H1 (cell line): ENCODE results near the gene ADAMTS6. TPM values are rescaled to one million over a fixed set of nuclear protein-coding genes. Genes with fewer than 3 reads are reported as not detected.

ENCODE experiments used
- CBX5 ChIP-seq: fragments of 300-800, 300-1000 bp; sonication (generic); IDR thresholded peaks from 2 replicates; pipeline ENCODE4 v1.7.1; 2016; ENCODE audit warnings: antibody characterized with exemption, low read length, low read depth
- MAX ChIP-seq: IDR thresholded peaks from 2 replicates; pipeline ENCODE4 v1.6.1; 2012; ENCODE audit warnings: inconsistent platforms
- SIRT6 ChIP-seq: IDR thresholded peaks from one replicate; pipeline ENCODE4 v1.7.1; 2012; ENCODE audit warnings: low read length, inconsistent platforms
- polyA plus RNA-seq, 7 experiments: library from polyadenylated mRNA; depleted of rRNA in 3 of 7; stranded (reverse) in 5 of 7; unstranded in 2 of 7; fragments of >200 nt in 5 of 7; fragments of 200-250 nt in 2 of 7; gene quantifications; 1 replicate in 5 of 7; 2 replicates in 1 of 7; 4 replicates in 1 of 7; pipeline versions ENCODE4 v1.2.1 to v1.2.3, GENCODE V29; 2011 to 2013; ENCODE audit warnings: missing spikeins in 2 of 7, mixed read lengths in 2 of 7
- total RNA-seq: library from RNA; stranded (reverse); fragmentation: NEBNext Ultra II Directional; extraction: Animal tissue kit (Norgen Biotek cat#: 25700); gene quantifications from 2 replicates; pipeline ENCODE4 v1.2.1, GENCODE V29; 2021

Gene ADAMTS6
- total and polyA plus RNA-seq, 2 of the 8 experiments (the other 6 are each of a cell fraction or from before 2014, with no cell fraction given), result 0.74 to 2.4 TPM

- TF ChIP-seq CBX5 (no peak), MAX (no peak), SIRT6 (no peak)
- TF ChIP-seq, all 59 proteins: peak for 0
Observed at GRCh38 chr5:65203746-65204145, 278.0 kb downstream of the ADAMTS6 start (continued).
